B cell (primary cell): ENCODE data around the gene NIT2.

ENCODE experiments used
- EZH2 ChIP-seq: IDR thresholded peaks from 2 replicates; pipeline ENCODE4 v1.6.1; 2012; ENCODE audit warnings: borderline replicate concordance, low read depth, mild to moderate bottlenecking, moderate library complexity, low read length; ENCODE audit not compliant: insufficient read depth, poor library complexity, severe bottlenecking
- TF ChIP-seq, protein P1 (sequence below): fragments of 200-600 bp; IDR thresholded peaks from one replicate; pipeline ENCODE4 v1.8.0; 2022; ENCODE audit warnings: antibody characterized with exemption, mild to moderate bottlenecking

DNA sequence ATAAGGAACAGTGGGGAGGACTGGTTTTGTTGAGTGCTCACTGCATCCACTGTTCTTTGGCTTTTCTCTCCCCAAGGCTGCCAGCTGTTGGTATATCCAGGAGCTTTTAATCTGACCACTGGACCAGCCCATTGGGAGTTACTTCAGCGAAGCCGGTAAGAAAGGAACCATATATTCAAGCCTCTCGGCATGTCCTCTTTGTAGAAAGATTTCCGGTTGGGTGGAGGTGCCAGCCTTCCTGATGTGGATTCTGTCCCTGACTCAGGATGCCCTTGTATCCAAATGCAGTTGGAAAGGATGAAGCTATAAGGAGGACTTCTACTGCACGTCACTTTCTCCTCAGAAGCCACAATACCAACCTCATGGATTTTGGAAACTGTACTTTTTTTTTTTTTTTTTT lies 14.2 kb downstream of the NIT2 start:
- TF ChIP-seq, protein P1, sequence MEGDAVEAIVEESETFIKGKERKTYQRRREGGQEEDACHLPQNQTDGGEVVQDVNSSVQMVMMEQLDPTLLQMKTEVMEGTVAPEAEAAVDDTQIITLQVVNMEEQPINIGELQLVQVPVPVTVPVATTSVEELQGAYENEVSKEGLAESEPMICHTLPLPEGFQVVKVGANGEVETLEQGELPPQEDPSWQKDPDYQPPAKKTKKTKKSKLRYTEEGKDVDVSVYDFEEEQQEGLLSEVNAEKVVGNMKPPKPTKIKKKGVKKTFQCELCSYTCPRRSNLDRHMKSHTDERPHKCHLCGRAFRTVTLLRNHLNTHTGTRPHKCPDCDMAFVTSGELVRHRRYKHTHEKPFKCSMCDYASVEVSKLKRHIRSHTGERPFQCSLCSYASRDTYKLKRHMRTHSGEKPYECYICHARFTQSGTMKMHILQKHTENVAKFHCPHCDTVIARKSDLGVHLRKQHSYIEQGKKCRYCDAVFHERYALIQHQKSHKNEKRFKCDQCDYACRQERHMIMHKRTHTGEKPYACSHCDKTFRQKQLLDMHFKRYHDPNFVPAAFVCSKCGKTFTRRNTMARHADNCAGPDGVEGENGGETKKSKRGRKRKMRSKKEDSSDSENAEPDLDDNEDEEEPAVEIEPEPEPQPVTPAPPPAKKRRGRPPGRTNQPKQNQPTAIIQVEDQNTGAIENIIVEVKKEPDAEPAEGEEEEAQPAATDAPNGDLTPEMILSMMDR = no peak
- TF ChIP-seq EZH2 = no peak
